NOMO-1 treated with dmso at 0.1 percent for 144 hours (cell line): Measurements from ENCODE around the gene KMT2A.
"Not testable (repeated sequence)": the region's sequence is repeated elsewhere in the genome, so short reads cannot be mapped to it uniquely, and the experiment has no call there.

ENCODE experiments used
- DNase-seq: peaks from one replicate; lab custom pipeline; 2025; ENCODE audit not compliant: unreplicated experiment; lab: John Stamatoyannopoulos, UW

The KMT2A gene

DNA sequence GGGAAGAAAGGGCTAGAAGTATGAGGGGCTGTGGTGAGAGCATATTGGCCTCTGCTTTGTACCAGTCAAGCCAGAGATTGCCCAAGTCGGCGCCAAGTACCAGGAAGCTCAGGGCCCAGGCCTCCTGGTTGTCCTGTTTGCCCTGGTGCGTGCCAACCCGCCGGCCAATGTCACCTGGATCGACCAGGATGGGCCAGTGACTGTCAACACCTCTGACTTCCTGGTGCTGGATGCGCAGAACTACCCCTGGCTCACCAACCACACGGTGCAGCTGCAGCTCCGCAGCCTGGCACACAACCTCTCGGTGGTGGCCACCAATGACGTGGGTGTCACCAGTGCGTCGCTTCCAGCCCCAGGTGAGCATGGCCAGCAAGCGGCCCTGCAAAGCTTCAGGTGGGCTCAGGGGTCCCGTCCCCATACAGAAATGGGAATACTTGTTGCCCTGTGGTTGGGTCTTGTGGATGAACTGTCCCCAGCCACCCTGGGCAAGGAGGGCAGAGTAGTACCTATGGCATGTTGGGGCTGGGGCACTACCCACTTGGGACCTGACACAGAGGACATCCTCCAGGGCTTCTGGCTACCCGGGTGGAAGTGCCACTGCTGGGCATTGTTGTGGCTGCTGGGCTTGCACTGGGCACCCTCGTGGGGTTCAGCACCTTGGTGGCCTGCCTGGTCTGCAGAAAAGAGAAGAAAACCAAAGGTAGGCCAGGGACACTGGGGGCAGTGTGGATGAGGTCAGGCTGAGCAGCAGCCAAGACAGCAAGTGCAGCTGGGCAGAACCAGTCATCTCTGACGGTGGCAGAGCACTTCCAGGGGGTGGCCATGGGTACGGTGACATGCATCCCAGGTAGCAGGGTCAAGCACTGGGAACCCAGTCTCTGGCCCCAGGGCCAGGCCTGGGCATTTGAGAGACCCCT, 96.8 kb downstream of the KMT2A start:
- DNase-seq = no peak

GRCh38 chr11:118533769-118534729, 97.8 kb downstream of the KMT2A start:
- DNase-seq = no peak

- no peak for DNase-seq
Measured at GRCh38 chr11:118535261-118535660, 99.0 kb downstream of the KMT2A start.

DNA sequence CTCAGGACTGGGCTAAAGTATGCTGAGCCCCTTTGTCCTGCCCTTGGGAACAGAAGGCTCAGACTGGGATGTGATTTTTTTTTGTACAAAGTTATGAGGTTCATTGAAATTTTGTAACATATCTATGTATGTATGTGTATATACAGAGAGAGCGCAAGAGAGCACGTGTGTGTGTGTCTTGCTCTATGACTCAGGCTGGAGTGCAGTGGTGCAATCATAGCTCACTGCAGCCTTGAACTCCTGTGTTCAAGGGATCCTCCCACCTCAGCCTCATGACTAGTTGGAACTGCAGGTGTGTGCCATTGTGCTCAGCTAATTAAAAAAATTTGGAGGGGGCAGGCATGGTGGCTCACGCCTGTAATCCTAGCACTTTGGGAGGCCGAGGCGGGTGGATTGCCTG, 100.4 kb downstream of the KMT2A start:
- no peak for DNase-seq

DNA sequence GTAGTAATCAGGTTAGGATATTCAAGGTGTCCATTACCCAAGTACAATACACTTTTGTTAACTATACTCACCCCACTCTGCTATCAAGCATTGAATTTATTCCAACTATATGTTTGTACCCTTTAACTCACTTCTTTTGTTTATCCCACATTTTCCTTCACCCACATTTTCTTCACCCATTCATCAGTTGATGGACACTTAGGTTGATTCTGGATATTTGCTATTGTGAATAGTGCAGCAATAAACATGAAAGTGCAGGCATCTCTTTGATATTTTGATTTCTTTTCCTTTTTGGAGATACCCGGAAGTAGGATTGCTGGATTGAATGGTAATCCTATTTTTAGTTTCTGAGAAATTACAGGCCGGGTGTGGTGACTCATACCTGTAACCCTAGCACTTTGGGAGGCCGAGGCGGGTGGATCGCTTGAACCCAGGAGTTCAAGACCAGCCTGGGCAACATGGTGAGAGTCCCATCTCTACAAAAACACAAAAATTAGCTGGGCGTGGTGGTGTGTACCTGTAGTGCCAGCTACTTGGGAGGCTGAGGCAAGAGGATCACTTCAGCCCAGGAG, 101.2 kb downstream of the KMT2A start:
- DNase-seq = no peak

DNA sequence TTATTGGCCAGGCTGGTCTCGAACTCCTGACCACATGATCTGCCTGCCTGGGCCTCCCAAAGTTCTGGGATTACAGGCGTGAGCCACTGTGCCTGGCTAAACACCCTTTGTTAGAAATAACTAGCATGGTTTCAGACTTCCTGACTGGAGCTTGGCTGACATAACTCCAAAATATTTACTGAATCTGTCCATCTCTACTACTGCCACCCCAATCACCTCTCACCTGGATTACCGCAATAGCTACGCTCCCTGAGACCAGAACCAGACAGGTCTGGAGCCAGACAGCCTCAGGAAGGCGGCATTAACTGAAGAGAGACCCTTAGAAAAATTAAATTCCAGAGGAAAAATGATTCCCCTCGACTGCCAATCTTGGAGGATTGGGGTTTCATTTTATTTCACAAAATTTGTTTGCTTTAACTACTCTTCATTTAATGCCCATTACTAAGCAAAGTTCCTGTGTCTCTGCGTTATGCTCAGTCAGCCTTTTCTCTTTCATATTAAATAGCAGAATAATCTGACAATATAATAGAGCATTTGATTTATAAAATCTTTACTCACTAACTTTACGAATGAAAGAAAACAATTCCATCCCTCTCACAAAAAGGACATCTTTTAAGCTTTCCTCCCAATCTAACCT, 107.8 kb downstream of the KMT2A start:
- no peak for DNase-seq

DNA sequence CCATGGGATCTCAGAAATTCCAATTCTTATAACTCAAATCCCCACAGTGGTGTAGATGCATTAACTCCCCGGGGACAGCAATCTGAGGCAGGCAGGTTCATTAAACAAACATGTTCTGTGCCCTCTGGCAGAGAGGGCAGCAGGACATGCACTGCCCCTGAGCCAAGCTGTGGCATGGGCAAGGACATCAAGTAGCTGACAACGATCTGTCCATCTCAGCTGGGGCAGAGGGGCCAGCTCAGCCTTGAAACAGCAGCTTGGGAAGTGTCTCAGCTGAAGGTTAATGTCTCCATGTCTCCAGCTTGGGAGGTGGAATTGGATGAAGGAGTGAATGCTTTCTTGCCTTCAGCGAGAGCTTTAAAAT, 108.3 kb downstream of the KMT2A start:
- no peak for DNase-seq

DNA sequence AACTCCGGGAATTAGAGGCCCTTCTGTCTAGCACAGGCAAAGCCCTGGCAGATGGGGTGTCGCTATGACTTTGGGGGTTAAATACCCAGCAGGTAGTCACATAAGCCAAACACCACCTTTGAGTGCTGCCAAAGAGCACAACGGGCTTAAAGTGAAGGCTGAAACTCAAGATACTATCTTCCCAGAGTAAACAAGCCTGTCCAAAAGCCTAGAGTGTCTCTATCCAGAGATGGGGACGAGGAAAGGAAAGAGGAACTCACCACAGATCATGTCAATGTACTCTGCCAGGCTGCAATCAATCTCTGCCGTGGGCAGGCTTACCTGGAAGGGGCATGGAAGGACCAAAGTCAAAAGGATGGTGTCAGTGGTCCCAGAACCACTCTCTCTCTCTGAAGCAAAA, 109.2 kb downstream of the KMT2A start:
- no peak for DNase-seq

DNA sequence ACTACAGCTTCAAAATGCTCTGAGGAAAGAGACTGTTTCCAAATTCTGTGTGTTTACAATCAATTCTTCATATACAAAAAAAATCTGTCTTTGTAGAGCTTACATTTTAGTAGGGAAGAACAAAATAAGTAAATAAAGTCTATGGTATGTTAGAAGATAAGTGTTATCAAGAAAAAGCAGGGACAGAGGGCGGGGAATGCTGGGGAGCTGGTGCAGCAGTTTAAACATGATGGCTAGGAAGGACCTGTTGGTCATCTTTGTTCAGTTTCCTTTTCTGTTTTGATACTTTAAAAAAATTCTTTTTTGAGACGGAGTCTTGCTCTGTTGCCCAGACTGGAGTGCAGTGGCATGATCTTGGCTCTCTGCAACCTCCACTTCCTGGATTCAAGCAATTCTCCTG, 110.8 kb downstream of the KMT2A start:
- no peak for DNase-seq

- no peak for DNase-seq
Measured at GRCh38 chr11:118552341-118552740, 116.0 kb downstream of the KMT2A start.

DNA sequence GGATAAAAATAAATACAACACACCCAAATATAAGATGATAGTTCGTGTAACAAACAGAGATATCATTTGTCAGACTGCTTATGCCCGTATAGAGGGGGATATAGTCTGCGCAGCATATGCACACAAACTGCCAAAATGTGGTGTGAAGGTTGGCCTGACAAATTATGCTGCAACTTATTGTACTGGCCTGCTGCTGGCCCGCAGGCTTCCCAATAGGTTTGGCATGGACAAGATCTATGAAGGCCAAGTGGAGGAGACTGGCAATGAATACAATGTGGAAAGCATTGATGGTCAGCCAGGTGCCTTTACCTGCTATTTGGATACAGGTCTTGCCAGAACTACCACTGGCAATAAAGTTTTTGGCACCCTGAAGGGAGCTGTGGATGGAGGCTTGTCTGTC, 124.5 kb downstream of the KMT2A start:
- no peak for DNase-seq

GRCh38 chr11:118565051-118565450, 128.8 kb downstream of the KMT2A start:
- no peak for DNase-seq

DNA sequence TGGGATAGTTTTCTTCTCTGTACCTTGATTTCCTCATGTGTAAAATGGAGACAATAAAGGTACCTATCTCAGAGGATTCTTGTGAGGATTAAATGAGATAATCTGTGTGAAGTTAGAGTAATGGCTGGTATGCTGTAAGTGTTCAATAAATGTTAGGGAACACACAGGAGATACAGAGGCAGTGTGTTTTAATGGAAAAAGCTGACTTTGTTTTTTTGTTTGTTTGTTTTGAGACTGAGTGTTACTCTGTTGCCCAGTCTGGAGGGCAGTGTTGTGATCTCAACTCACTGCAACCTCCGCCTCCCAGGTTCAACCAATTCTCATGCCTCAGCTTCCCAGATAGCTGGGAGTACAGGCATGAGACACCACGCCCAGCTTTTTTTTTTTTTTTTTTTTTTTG, 133.4 kb downstream of the KMT2A start:
- DNase-seq = no peak

- no peak for DNase-seq
Measured at GRCh38 chr11:118570787-118571186, 134.5 kb downstream of the KMT2A start.

DNA sequence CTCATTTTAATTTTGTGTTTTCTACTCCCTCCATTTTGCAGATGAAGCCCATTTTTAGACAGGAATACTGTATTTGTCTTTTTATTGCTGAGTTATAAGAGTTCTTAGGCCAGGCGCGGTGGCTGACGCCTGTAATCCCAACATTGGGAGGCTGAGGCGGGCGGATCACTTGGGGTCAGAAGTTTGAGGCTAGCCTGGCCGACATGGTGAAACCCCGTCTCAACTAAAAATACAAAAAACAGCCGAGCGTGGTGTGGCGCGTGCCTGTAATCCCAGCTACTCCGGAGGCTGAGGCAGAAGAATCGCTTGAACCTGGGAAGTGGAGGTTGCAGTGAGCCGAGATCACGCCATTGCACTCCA, 135.4 kb downstream of the KMT2A start:
- not testable (repeated sequence) for DNase-seq

DNA sequence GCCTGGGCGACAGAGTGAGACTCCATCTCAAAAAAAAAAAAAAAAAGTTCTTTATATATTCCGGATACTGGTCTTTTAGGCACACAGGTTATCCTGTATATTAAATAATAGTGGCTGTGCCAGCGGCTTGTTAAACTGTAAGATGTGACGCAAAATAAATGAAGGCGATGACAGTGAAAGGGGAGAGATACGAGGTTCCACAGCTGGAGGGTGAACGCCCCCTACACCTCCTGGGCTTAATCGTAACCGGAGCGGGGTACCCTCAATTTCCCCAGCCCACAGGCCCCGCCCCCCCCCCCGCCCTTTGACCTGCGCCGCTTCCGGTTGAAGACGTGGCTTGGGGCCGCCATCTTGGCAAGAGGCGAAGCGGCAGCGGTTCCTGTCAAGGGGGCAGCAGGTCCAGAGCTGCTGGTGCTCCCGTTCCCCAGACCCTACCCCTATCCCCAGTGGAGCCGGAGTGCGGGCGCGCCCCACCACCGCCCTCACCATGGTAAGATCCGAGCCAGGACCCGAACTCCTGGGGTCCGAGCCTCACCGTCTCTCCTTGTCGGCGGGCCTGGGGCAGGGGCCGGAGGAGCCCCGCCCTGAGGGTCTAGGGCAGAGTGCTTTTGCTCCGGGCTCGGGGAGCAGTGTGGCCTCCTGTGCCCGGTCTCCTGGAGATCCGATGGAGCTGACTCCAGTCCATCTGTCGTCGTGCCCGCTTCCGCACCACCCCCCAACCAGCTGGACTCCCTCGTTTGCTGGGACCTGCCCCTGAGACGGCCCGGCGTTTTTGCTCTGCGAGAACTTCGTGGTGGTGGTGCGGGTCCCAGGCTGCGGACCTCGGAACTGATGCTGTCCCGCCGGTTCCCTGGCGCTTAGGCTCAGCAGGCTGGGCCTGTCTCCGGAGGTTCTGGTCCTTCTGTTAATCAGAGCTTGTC, 136.0 kb downstream of the KMT2A start, which contains the start of gene ARCN1:
ARCN1 (plus strand) TSS at position 349 of the 920 bp plus-strand sequence; CDS start at position 488, 139 bp downstream.
- peak; percentile 68 for DNase-seq

DNA sequence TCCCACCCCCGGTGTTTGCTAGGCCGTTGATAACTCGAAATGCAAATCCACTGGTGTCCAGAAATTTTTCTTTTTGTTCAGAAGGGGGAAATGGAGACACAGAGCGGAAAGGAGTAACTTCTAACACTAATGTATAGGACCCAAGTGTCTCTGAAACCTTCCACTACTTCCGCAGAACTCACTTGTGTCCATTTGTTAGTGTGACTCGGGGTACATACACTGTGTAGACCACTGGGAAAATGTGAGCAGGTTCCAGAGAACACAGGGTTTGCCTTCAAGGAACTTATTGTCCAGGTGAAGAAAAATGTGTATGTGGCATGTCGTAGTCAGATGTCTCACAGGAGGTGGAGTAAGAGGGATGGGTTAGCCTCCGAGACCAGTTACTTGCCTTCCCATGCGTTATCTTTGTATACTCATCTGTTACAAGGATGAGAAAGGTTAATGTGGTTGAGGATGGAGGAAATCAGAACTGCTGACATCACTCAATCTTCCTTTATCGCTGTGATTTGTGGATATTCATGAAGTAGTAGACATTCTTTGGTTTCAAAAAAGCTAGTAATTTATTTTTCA, 136.8 kb downstream of the KMT2A start:
- DNase-seq = peak; percentile 4

DNA sequence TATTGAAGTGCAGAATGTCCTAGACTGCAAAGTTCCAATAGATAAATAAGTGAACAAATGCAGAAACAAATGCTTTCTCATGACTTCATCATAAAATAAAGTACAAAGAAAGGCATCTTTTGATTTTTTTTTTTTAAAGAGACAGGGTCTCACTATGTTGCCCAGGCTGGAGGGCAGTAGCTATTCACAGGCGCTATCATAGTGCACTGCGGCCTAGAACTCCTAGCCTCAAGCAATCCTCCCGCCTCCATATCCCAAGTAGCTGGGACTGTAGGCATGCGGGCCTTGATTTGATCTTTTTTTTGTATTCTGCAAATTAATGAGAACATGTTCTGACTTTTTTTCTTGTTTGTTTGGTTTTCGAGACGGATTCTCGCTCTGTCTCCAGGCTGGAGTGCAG, 138.3 kb downstream of the KMT2A start:
- DNase-seq = no peak
